HepG2 (cell line): ENCODE results near the gene PLD6. TPM values are rescaled to one million over a fixed set of nuclear protein-coding genes. Genes with fewer than 3 reads are reported as not detected.

Experiments
- ATAC-seq: fragments of 200-7000 bp; cut with Tn5 transposase; 3 replicates; pipeline ENCODE4 v1.9.1; 2020; ENCODE audit warnings: mild to moderate bottlenecking, moderate library complexity
- BruUV-seq: library from RNA; stranded (reverse); fragments of 400-500 nt; replicated peaks from 2 replicates; lab custom pipeline; 2021; lab: Mats Ljungman, UMichigan
- CTCF ChIA-PET: fragments of 300-600 bp; formaldehyde crosslinking; extraction: SDS; loops from one replicate; lab custom pipeline; 2021; ENCODE audit warnings: low total read pairs, inconsistent platforms, low intra/inter-chr PET ratio; lab: Yijun Ruan, JAX
- POLR2A ChIA-PET: fragments of 350-600 bp; sonication (Branson Sonifier 250); formaldehyde crosslinking; loops from one replicate; lab custom pipeline; 2020; ENCODE audit warnings: antibody characterized with exemption, inconsistent platforms; lab: Yijun Ruan, JAX
- DNase-seq: peaks from one replicate; pipeline ENCODE4 v3.0.0-alpha.2; 2015; ENCODE audit warnings: low spot score
- FAIRE-seq: peaks from 3 replicates; lab custom pipeline; 2011; peaks lifted over from hg19 to GRCh38; lab: Jason Lieb, UNC
- H2AFZ ChIP-seq: one replicate; pipeline ENCODE4 v1.6.1; 2011; ENCODE audit warnings: low read length, inconsistent platforms
- H3K27ac ChIP-seq: fragments of 300-600 bp; 3 replicates; pipeline ENCODE4 v1.8.0; 2011; ENCODE audit warnings: mixed run types, mild to moderate bottlenecking, mixed read lengths, low read length, inconsistent platforms; ENCODE audit not compliant: insufficient read depth; ENCODE audit errors: extremely low read length
- H3K27me3 ChIP-seq, 2 experiments: fragments of 200-600 bp in 1 of 2; 2 replicates in 1 of 2; 3 replicates in 1 of 2; pipeline versions ENCODE4 v1.6.0 to v1.8.0; 2011; ENCODE audit warnings: low read length in 2 of 2, mild to moderate bottlenecking in 2 of 2, moderate library complexity in 2 of 2, inconsistent platforms in 1 of 2; ENCODE audit not compliant: insufficient read depth in 2 of 2, control insufficient read depth in 1 of 2
- H3K36me3 ChIP-seq, 2 experiments: fragments of 200-600 bp in 1 of 2; replicated peaks in 1 of 2; 2 replicates in 1 of 2; 3 replicates in 1 of 2; pipeline versions ENCODE4 v1.5.1 to v1.8.0; 2011; ENCODE audit warnings: low read length in 2 of 2, inconsistent platforms in 1 of 2; ENCODE audit not compliant: insufficient read depth in 2 of 2, control insufficient read depth in 1 of 2
- H3K4me1 ChIP-seq: 2 replicates; pipeline ENCODE4 v1.5.1; 2012; ENCODE audit warnings: low read length, inconsistent platforms; ENCODE audit not compliant: insufficient read depth
- H3K4me2 ChIP-seq: 2 replicates; pipeline ENCODE4 v1.6.0; 2011; ENCODE audit warnings: low read depth, low read length, inconsistent platforms
- H3K4me3 ChIP-seq, 3 experiments: fragments of 200-600 bp in 1 of 3; sonication (generic), shearing (Covaris generic) in 1 of 3; replicated peaks in 1 of 3; 2 replicates each; pipeline ENCODE4 v1.5.1; 2011 to 2016; ENCODE audit warnings: low read length in 3 of 3, inconsistent platforms in 2 of 3, low read depth in 2 of 3, mild to moderate bottlenecking in 2 of 3, control low read depth in 1 of 3, mixed read lengths in 1 of 3; ENCODE audit not compliant: insufficient read depth in 1 of 3
- H3K79me2 ChIP-seq: one replicate; pipeline ENCODE4 v1.6.1; 2011; ENCODE audit warnings: low read length, inconsistent platforms; ENCODE audit not compliant: insufficient read depth
- H3K9ac ChIP-seq: 2 replicates; pipeline ENCODE4 v1.6.0; 2011; ENCODE audit warnings: mild to moderate bottlenecking, low read depth, low read length, inconsistent platforms; ENCODE audit not compliant: insufficient read depth
- H3K9me3 ChIP-seq: 2 replicates; pipeline ENCODE4 v1.5.1; 2012; ENCODE audit warnings: mild to moderate bottlenecking, low read length
- H4K20me1 ChIP-seq: 2 replicates; pipeline ENCODE4 v1.6.0; 2011; ENCODE audit warnings: inconsistent platforms, mild to moderate bottlenecking, low read length, moderate library complexity; ENCODE audit not compliant: insufficient read depth
- POLR2A ChIP-seq, 2 experiments: IDR thresholded peaks; 2 replicates each; pipeline ENCODE4 v1.6.1; 2011; ENCODE audit warnings: low read depth in 2 of 2, low read length in 2 of 2, mild to moderate bottlenecking in 1 of 2, moderate library complexity in 1 of 2; ENCODE audit not compliant: insufficient read depth in 1 of 2
- RFXANK ChIP-seq: IDR thresholded peaks from 2 replicates; pipeline ENCODE4 v1.6.1; 2016
- SP1 ChIP-seq, 2 experiments: fragments of 450-650 bp in 1 of 2; sonication (generic) in 1 of 2; formaldehyde crosslinking in 1 of 2; IDR thresholded peaks; 2 replicates each; pipeline versions ENCODE4 v1.4.0 to v1.6.1; 2016 to 2020; ENCODE audit warnings: missing genetic modification reagents in 1 of 2
- ZBTB7A ChIP-seq: sonication (generic); formaldehyde crosslinking; IDR thresholded peaks from 2 replicates; pipeline ENCODE4 v1.8.0; 2022; ENCODE audit warnings: mild to moderate bottlenecking, missing genetic modification reagents
- ZFP90 ChIP-seq: sonication (generic); formaldehyde crosslinking; IDR thresholded peaks from 2 replicates; pipeline ENCODE4 v1.8.0; 2022; ENCODE audit warnings: missing genetic modification reagents, mild to moderate bottlenecking, inconsistent platforms, borderline replicate concordance
- ZNF597 ChIP-seq: sonication (generic); formaldehyde crosslinking; IDR thresholded peaks from 2 replicates; pipeline ENCODE4 v1.5.0; 2020; ENCODE audit warnings: missing genetic modification reagents
- ZNF724P ChIP-seq: sonication (generic); formaldehyde crosslinking; IDR thresholded peaks from 2 replicates; pipeline ENCODE4 v1.8.0; 2022; ENCODE audit warnings: missing genetic modification reagents, borderline replicate concordance
- WGBS: methylation state at CpG from one replicate; pipeline ENCODE4 v1.1.6; 2017; ENCODE audit warnings: low lambda C conversion rate; 5-methylcytosine and 5-hydroxymethylcytosine counted together
- in situ Hi-C: cut with HindIII; loops from 2 replicates; pipeline ENCODE4 v1.10.0; 2017; ENCODE audit warnings: low pct_unique_long_range_greater_than_20kb; ENCODE audit not compliant: extremely low pct_ligation_motif_present
- intact Hi-C: fragments of 100-400 bp; cut with micrococcal nuclease; formaldehyde crosslinking; loops from one replicate; pipeline ENCODE4 v1.10.0; 2022; ENCODE audit not compliant: unreplicated experiment
- polyA plus RNA-seq, 8 experiments: library from polyadenylated mRNA; depleted of rRNA in 3 of 8; stranded (reverse) in 7 of 8; unstranded in 1 of 8; fragments of >200 nt; fragmentation: Illumina TruSeq in 4 of 8; extraction: Trizol in 4 of 8; gene quantifications; 2 replicates each; pipeline versions ENCODE4 v1.2.1 to v1.2.3, GENCODE V29; 2011 to 2016; ENCODE audit warnings: low read depth in 4 of 8, missing spikeins in 1 of 8, mixed read lengths in 1 of 8; ENCODE audit not compliant: insufficient read depth in 1 of 8
- total RNA-seq, 5 experiments: library from RNA; depleted of rRNA; stranded (reverse); fragments of >200 nt; fragmentation: Illumina TruSeq; extraction: Trizol; gene quantifications; 2 replicates each; pipeline ENCODE4 v1.2.3, GENCODE V29; 2016; ENCODE audit warnings: low read depth in 1 of 5
- TF ChIP-seq, protein P1 (sequence below): sonication (generic); formaldehyde crosslinking; IDR thresholded peaks from 2 replicates; pipeline ENCODE4 v1.4.0; 2020; ENCODE audit warnings: missing genetic modification reagents
- TF ChIP-seq, protein P2 (sequence below): sonication (generic); formaldehyde crosslinking; IDR thresholded peaks from 2 replicates; pipeline ENCODE4; 2020; ENCODE audit warnings: missing genetic modification reagents, mild to moderate bottlenecking, borderline replicate concordance

The PLD6 gene
- total and polyA plus RNA-seq, 2 of the 13 experiments (the other 11 are each of a cell fraction or from before 2014, with no cell fraction given) = 5.2 to 11.4 TPM

DNA sequence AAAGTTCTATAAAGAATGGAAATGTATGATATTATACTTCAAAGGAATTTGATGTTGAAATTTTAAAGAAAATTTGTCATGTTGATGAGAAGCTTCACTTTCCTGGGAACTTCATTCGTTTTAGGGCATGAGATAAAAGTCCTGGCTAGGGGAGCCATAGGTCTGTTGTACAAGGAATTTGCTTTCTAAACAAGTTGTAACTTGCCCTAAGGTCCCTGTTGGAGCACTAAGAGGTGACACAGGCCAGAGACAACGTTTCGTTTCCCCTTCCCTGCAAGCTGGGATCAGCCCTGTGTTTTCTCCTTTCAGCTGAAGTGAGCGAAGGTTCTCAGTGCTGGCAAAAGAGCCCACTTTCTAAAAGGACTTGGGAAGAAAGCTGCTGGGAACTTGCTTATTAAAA, 16.6 kb downstream of the PLD6 start:
- no peak for TF ChIP-seq ZBTB7A (CRISPR knock-in tag)
- TF ChIP-seq SP1 (IDR thresholded peaks at IDR 0.05) = no peak
- TF ChIP-seq SP1 (CRISPR knock-in tag; IDR thresholded peaks at IDR 0.05) = no peak
- no peak for TF ChIP-seq POLR2A (IDR thresholded peaks at IDR 0.05; ENCODE audit: insufficient read depth in 1 of 2, low read depth in 2 of 2, low read length in 2 of 2)
- no peak for TF ChIP-seq ZNF724P (CRISPR knock-in tag)
- no peak for TF ChIP-seq RFXANK (CRISPR knock-in tag)
- no peak for TF ChIP-seq ZFP90 (CRISPR knock-in tag)
- no peak for TF ChIP-seq ZNF597
- Histone ChIP-seq H3K9ac (peak overlapping the region; percentile 4; the same call in 1 of the 2 replicates), H3K4me2 (no peak overlapping the region), H3K9me3 (no peaks in the 10 kb centered on the region), H3K79me2 (no peaks in the 10 kb centered on the region), H2AFZ (no peak overlapping the region), H3K4me3 (no peak overlapping the region), H3K27me3 (no peaks in the 10 kb centered on the region), H3K36me3 (peaks cover under 1 to 3% of the 10 kb centered on the region in 2 experiments; a peak in 4 of 5 replicates), H4K20me1 (no peaks in the 10 kb centered on the region), H3K4me1 (peaks cover 28% of the 10 kb centered on the region), H3K27ac (peak overlapping the region; percentile 54)
- WGBS = 48% methylated on average over 4 of the region's 4 CpGs
- DNase-seq (no peak), FAIRE-seq (peak; percentile 74), ATAC-seq (peak; percentile 28; the same call in 2 of the 3 replicates)
- no TSS peak for BruUV-seq
- CTCF ChIA-PET = no interaction called here
- in situ Hi-C loops = no loop called here
- POLR2A ChIA-PET = interaction anchor here (1.0 kb wide), 1 partner anchor 47 kb away, joined by 3 read pairs; the partner anchor contains the start of gene FLCN
- intact Hi-C loops = no loop called here

DNA sequence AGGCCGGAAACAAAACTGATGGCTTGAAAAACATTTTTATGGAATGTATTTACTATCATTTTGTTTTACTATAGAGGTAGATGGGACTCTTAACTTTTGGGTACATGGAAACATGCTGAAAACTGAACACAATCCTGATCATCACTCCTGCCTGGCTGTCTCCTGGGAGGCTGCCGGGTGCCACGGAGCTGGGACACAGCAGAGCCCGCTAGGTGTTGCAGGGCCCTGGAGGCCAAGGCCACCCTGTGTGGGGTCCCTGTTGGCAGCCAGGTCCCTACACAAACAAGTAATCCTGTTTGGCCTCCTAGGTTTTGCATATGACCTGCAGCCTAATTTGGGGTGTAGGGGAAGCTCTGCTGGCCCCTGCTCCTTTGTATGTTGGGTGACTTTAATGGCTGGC, 17.5 kb downstream of the PLD6 start:
- 100% methylated on average over 1 of the region's 4 CpGs for WGBS
- no peaks in the 10 kb centered on the region for H3K9me3 ChIP-seq
- H3K4me3 ChIP-seq = no peak overlapping the region
- H3K9ac ChIP-seq = no peak overlapping the region
- no peaks in the 10 kb centered on the region for H3K27me3 ChIP-seq
- FAIRE-seq (no peak), DNase-seq (no peak), ATAC-seq (peak; percentile 50)
- H2AFZ ChIP-seq = no peak overlapping the region
- intact Hi-C loops (no loop called here), in situ Hi-C loops (no loop called here)
- no TSS peak for BruUV-seq
- H4K20me1 ChIP-seq = no peaks in the 10 kb centered on the region
- no peaks in the 10 kb centered on the region for H3K79me2 ChIP-seq
- no peak overlapping the region for H3K4me2 ChIP-seq
- H3K36me3 ChIP-seq = peaks cover 3 to 6% of the 10 kb centered on the region in 2 experiments; a peak in 4 of 5 replicates
- POLR2A ChIA-PET = interaction anchor here (0.7 kb wide), 1 partner anchor 49 kb away, joined by 3 read pairs; the partner anchor contains the start of gene FLCN
- H3K27ac ChIP-seq = peak overlapping the region; percentile 28
- peaks cover 28% of the 10 kb centered on the region for H3K4me1 ChIP-seq
- CTCF ChIA-PET = no interaction called here
- TF ChIP-seq, protein P1, sequence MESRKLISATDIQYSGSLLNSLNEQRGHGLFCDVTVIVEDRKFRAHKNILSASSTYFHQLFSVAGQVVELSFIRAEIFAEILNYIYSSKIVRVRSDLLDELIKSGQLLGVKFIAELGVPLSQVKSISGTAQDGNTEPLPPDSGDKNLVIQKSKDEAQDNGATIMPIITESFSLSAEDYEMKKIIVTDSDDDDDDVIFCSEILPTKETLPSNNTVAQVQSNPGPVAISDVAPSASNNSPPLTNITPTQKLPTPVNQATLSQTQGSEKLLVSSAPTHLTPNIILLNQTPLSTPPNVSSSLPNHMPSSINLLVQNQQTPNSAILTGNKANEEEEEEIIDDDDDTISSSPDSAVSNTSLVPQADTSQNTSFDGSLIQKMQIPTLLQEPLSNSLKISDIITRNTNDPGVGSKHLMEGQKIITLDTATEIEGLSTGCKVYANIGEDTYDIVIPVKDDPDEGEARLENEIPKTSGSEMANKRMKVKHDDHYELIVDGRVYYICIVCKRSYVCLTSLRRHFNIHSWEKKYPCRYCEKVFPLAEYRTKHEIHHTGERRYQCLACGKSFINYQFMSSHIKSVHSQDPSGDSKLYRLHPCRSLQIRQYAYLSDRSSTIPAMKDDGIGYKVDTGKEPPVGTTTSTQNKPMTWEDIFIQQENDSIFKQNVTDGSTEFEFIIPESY (CRISPR knock-in tag) = peak; percentile 25; the same call in 1 of the 2 replicates
- TF ChIP-seq, protein P2, sequence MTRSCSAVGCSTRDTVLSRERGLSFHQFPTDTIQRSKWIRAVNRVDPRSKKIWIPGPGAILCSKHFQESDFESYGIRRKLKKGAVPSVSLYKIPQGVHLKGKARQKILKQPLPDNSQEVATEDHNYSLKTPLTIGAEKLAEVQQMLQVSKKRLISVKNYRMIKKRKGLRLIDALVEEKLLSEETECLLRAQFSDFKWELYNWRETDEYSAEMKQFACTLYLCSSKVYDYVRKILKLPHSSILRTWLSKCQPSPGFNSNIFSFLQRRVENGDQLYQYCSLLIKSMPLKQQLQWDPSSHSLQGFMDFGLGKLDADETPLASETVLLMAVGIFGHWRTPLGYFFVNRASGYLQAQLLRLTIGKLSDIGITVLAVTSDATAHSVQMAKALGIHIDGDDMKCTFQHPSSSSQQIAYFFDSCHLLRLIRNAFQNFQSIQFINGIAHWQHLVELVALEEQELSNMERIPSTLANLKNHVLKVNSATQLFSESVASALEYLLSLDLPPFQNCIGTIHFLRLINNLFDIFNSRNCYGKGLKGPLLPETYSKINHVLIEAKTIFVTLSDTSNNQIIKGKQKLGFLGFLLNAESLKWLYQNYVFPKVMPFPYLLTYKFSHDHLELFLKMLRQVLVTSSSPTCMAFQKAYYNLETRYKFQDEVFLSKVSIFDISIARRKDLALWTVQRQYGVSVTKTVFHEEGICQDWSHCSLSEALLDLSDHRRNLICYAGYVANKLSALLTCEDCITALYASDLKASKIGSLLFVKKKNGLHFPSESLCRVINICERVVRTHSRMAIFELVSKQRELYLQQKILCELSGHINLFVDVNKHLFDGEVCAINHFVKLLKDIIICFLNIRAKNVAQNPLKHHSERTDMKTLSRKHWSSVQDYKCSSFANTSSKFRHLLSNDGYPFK (CRISPR knock-in tag) = no peak
